GM19193 (cell line): Measurements from ENCODE around the gene WFIKKN1.

ENCODE experiments used
- POLR2A ChIP-seq: IDR thresholded peaks from 4 replicates; pipeline ENCODE4 v1.6.1; 2011; ENCODE audit not compliant: insufficient read depth, insufficient read length; ENCODE audit errors: extremely low read depth

The WFIKKN1 gene

GRCh38 chr16:667113-667779, 36.5 kb downstream of the WFIKKN1 start:
- TF ChIP-seq POLR2A: no peak

GRCh38 chr16:667780-668518, 37.2 kb downstream of the WFIKKN1 start, which contains the start of gene RHOT2:
RHOT2 (plus strand) TSS chr16:668132; CDS start chr16:668200, 68 bp downstream.
- peak; percentile 89 for TF ChIP-seq POLR2A

GRCh38 chr16:668519-669171, 37.9 kb downstream of the WFIKKN1 start:
- no peak for TF ChIP-seq POLR2A

DNA sequence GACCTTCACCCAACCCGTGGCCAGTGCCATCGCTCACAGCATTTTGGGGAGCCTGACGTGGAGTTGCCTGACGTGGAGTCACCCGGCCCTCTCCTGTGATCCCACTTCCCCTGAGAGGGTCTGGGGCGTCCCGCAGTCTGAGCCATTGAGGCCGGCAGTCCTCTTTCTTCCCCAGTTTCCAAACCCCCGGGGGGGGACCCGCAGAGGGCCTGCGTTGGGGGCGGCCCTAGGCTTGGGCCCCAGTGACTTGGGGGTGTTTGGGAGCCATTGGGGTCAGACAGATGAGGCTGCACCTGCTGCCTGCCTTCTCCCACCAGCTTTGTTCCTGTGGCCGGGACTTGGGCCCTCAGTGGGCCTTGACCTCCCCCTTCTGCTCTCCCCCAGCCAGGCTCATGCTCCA, 38.9 kb downstream of the WFIKKN1 start:
- TF ChIP-seq POLR2A: no peak

DNA sequence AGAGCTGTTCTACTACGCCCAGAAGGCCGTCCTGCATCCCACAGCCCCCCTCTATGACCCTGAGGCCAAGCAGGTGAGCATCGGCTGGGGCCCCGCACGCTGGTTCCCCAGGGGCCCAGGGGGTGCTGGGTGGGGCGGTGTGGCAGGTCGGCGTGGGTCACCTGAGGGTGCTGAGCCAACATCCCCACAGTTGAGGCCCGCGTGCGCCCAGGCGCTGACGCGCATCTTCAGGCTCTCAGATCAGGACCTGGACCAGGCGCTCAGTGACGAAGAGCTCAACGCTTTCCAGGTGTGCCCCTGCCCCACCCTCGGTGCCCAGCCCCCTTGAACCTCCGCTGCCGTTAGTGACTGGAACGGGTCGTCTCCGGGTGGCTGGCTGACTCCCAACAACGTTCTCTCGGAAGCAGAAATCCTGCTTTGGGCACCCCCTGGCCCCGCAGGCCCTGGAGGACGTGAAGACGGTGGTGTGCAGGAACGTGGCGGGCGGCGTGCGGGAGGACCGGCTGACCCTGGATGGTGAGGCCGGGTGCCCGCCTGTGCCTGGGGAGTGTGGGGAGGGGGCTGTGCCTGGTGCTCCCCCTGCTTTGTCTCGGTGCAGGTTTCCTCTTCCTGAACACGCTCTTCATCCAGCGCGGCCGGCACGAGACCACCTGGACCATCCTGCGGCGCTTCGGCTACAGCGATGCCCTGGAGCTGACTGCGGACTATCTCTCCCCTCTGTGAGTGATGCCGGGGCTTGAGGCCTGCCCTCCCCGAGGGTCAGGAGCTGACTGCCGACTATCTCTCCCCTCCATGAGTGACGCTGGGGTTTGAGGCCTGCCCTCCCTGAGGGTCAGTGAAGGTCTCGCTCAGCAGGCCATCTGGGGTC, 39.9 kb downstream of the WFIKKN1 start:
- no peak for TF ChIP-seq POLR2A

DNA sequence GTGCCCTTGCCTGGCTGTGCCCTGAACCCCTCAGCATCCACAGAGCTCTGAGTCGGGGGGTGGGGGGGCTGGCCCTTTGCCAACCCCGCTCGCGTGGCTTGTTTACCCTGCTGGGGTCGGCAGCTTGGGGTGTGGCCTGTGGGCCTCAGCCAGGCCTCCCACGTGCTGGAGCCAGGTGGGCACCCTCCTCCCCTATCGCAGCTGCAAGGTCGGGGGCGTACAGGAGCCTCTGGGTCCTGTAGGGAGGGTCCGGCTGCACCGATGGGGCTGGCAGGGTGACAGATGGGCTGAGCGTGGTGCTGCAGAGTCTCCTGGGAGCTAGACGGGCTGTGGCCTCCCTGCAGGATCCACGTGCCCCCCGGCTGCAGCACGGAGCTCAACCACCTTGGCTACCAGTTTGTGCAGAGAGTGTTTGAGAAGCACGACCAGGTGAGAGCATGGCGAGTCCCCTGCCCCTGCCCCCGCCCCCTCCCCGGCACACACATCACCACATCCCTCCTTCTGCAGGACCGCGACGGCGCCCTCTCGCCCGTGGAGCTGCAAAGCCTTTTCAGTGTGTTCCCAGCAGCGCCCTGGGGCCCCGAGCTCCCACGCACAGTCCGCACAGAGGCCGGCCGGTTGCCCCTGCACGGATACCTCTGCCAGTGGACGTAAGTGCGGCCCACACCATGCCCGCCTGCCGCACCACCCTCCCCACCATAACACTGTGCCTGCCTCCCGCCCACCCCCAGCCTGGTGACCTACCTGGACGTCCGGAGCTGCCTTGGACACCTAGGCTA, 40.8 kb downstream of the WFIKKN1 start:
- no peak for TF ChIP-seq POLR2A

- TF ChIP-seq POLR2A: no peak
Measured at GRCh38 chr16:672371-672770, 41.6 kb downstream of the WFIKKN1 start.

DNA sequence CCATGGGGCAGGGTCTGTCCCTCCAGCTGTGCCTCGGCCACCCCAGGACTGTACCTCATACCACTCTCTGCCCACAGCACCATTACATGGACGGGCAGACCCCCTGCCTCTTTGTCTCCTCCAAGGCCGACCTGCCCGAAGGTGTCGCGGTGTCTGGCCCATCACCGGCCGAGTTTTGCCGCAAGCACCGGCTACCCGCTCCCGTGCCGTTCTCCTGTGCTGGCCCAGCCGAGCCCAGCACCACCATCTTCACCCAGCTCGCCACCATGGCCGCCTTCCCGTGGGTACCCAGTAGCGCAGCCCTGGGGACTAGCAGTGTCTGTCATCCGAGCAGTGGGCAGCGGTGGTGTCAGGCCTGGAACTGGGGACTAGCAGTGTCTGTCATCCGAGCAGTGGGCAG, 42.1 kb downstream of the WFIKKN1 start:
- no peak for TF ChIP-seq POLR2A

DNA sequence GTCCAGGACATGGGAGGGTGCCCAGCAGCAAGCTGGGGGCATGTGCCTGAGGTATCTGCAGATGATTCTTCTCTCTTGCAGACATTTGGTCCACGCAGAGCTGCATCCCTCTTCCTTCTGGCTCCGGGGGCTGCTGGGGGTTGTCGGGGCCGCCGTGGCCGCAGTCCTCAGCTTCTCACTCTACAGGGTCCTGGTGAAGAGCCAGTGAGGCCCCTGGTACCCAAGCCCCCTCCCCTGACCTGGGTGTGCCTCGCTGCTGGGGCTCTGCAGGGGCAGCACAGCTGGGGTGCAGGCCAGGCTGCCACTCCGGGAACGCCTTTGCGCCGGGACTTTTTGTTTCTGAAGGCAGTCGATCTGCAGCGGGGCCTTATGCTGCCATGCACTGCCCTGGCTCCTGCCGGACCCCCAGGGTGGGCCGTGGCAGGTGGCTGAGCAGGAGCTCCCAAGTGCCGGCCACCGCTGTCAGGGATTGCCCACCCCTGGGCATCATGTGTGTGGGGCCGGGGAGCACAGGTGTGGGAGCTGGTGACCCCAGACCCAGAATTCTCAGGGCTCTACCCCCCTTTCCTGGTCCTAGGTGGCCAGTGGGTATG, 42.7 kb downstream of the WFIKKN1 start:
- no peak for TF ChIP-seq POLR2A

GRCh38 chr16:674214-674881, 43.6 kb downstream of the WFIKKN1 start:
- no peak for TF ChIP-seq POLR2A

DNA sequence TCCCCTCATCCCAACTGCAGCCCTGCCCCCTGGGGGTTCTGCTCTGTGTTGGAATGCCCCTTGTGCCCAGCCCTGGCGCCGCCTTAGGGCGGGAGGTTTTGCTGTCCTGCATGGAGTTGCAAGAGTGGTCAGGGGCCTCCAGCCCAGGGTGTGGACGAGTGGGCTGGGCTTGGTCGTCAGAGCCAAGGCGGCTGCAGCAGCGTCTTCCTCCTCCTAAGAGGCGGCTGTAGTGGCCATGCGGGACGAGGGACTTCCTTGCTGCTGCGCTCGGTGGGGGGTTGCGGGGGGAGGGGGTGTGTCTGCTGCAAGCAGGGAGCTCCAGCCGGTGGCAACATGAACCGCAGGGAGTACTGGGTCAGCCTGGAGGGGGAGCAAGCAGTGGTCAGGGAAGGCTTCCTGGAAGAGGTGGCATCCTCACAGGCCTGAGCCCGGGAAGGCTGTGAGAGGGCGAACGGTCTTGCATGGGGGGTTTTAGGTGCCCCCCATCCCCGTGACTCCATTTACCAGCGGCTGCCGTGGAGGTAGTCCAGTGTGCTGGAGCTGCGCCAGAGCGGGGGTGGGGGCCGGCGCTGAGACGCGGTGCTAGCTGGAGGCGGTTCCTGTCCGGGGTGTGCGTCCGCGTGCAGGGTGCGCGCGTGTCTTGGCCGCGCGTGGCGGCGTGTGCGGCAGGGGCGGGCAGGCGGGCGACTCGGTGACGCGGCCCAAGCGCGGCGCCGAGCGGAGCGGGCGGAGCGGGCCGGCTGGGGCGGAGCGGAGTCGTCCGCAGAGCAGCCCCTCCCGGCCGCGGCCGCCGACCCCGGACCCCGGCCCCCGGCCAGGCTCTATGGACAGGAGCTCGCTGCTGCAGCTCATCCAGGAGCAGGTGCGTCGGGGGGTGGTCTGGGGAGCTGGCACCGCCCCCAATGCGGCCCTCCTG, 44.4 kb downstream of the WFIKKN1 start, which contains the start of gene RHBDL1:
TSS of gene RHBDL1 (plus strand) at position 704 of the 916 bp plus-strand sequence. CDS start at position 824, 120 bp downstream.
- TF ChIP-seq POLR2A: no peak

GRCh38 chr16:675884-676564, 45.2 kb downstream of the WFIKKN1 start:
- no peak for TF ChIP-seq POLR2A

GRCh38 chr16:676565-676902, 45.7 kb downstream of the WFIKKN1 start:
- TF ChIP-seq POLR2A: no peak
